Stimulated activated naive CD8-positive, alpha-beta T cell treated with anti-CD3 and anti-CD28 coated beads, Interleukin-15, amount 100 ng/mL, for 72 hours (primary cell): ENCODE measurements around the gene LCOR.
"Not testable (repeated sequence)": the region's sequence is repeated elsewhere in the genome, so short reads cannot be mapped to it uniquely, and the experiment has no call there.

Experiments used
- ATAC-seq: fragments of 150-1000 bp; cut with Tn5 transposase; 2 replicates; pipeline ENCODE4 v1.10.0; 2021; ENCODE audit warnings: mild to moderate bottlenecking, moderate library complexity
- DNase-seq, 2 donors: peaks; one replicate each; pipeline ENCODE4 v3.0.0; 2021 to 2022
- H3K27ac Mint-ChIP-seq, 2 donors: one replicate each; pipeline ENCODE4 v1.8.0; 2022; ENCODE audit warnings: mild to moderate bottlenecking in 2 of 2, mixed read lengths in 2 of 2, moderate library complexity in 2 of 2
- H3K27me3 Mint-ChIP-seq: one replicate; pipeline ENCODE4 v1.8.0; 2022; ENCODE audit warnings: mixed read lengths
- H3K4me1 Mint-ChIP-seq: one replicate; pipeline ENCODE4 v1.8.0; 2022; ENCODE audit warnings: mild to moderate bottlenecking, mixed read lengths
- H3K4me3 Mint-ChIP-seq, 2 donors: one replicate each; pipeline ENCODE4 v1.8.0; 2022; ENCODE audit warnings: mild to moderate bottlenecking in 2 of 2, mixed read lengths in 2 of 2, moderate library complexity in 1 of 2
- H3K9me3 Mint-ChIP-seq, 2 donors: one replicate each; pipeline ENCODE4 v1.8.0; 2022; ENCODE audit warnings: mixed read lengths in 2 of 2

The LCOR gene

GRCh38 chr10:96831200-96831866, 765 bp upstream of the LCOR start:
- Mint-ChIP-seq H3K4me3 (peak overlapping the region; percentile 84 to 92), H3K9me3 (no peaks in the 10 kb centered on the region), H3K4me1 (peaks cover 49% of the 10 kb centered on the region), H3K27me3 (no peaks in the 10 kb centered on the region), H3K27ac (peak overlapping the region; percentile 95 to 97)
- DNase-seq = no peak
- ATAC-seq = no peak

GRCh38 chr10:96832721-96833219, 672 bp downstream of the LCOR start:
- H3K9me3 Mint-ChIP-seq = no peaks in the 10 kb centered on the region
- peak; percentile 82 for ATAC-seq
- H3K4me3 Mint-ChIP-seq = peak overlapping the region; percentile 88 to 93
- H3K27me3 Mint-ChIP-seq = no peaks in the 10 kb centered on the region
- peak; percentile 88 to 92 for DNase-seq
- peaks cover 57% of the 10 kb centered on the region for H3K4me1 Mint-ChIP-seq
- H3K27ac Mint-ChIP-seq = peak overlapping the region; percentile 91 to 99

GRCh38 chr10:96833220-96834001, 1.3 kb downstream of the LCOR start:
- ATAC-seq (no peak), DNase-seq (peak; percentile 23 to 26)
- Mint-ChIP-seq H3K9me3 (no peaks in the 10 kb centered on the region), H3K27me3 (no peaks in the 10 kb centered on the region), H3K27ac (peak overlapping the region; percentile 97), H3K4me3 (peak overlapping the region; percentile 91 to 98), H3K4me1 (peaks cover 64% of the 10 kb centered on the region)

- DNase-seq (no peak), ATAC-seq (no peak)
- H3K4me1 Mint-ChIP-seq = peaks cover 71% of the 10 kb centered on the region
- no peaks in the 10 kb centered on the region for H3K9me3 Mint-ChIP-seq
- H3K4me3 Mint-ChIP-seq = peak overlapping the region; percentile 91 to 98
- no peaks in the 10 kb centered on the region for H3K27me3 Mint-ChIP-seq
- peak overlapping the region; percentile 97 for H3K27ac Mint-ChIP-seq
Observed at GRCh38 chr10:96834120-96834519, 2.0 kb downstream of the LCOR start.

GRCh38 chr10:96835899-96836298, 3.8 kb downstream of the LCOR start:
- DNase-seq = no peak
- ATAC-seq = no peak
- H3K4me3 Mint-ChIP-seq = peak overlapping the region; percentile 59 to 66
- H3K27me3 Mint-ChIP-seq = no peaks in the 10 kb centered on the region
- H3K4me1 Mint-ChIP-seq = peaks cover 78% of the 10 kb centered on the region
- no peaks in the 10 kb centered on the region for H3K9me3 Mint-ChIP-seq
- peak overlapping the region; percentile 78 to 89 for H3K27ac Mint-ChIP-seq

GRCh38 chr10:96838529-96838928, 6.4 kb downstream of the LCOR start:
- DNase-seq = no peak
- Mint-ChIP-seq H3K4me1 (peaks cover 89% of the 10 kb centered on the region), H3K4me3 (peak overlapping the region in 1 of 2 donors; percentile 8), H3K9me3 (no peaks in the 10 kb centered on the region), H3K27ac (no peak overlapping the region), H3K27me3 (no peaks in the 10 kb centered on the region)
- no peak for ATAC-seq

- Mint-ChIP-seq H3K27ac (peak overlapping the region; percentile 91 to 95), H3K9me3 (no peaks in the 10 kb centered on the region), H3K4me3 (peak overlapping the region; percentile 44 to 48), H3K4me1 (peaks cover 84% of the 10 kb centered on the region), H3K27me3 (no peaks in the 10 kb centered on the region)
- ATAC-seq (peak; percentile 81), DNase-seq (peak; percentile 12 to 33)
Observed at GRCh38 chr10:96840841-96841518, 8.9 kb downstream of the LCOR start.

- peaks cover 80% of the 10 kb centered on the region for H3K4me1 Mint-ChIP-seq
- ATAC-seq (no peak), DNase-seq (no peak)
- H3K9me3 Mint-ChIP-seq = no peaks in the 10 kb centered on the region
- H3K4me3 Mint-ChIP-seq = no peak overlapping the region
- no peak overlapping the region for H3K27ac Mint-ChIP-seq
- no peaks in the 10 kb centered on the region for H3K27me3 Mint-ChIP-seq
Observed at GRCh38 chr10:96842896-96843723, 11.0 kb downstream of the LCOR start.

GRCh38 chr10:96843823-96844222, 11.7 kb downstream of the LCOR start:
- Mint-ChIP-seq H3K27ac (no peak overlapping the region), H3K4me1 (peaks cover 72% of the 10 kb centered on the region), H3K4me3 (no peak overlapping the region), H3K9me3 (no peaks in the 10 kb centered on the region), H3K27me3 (no peaks in the 10 kb centered on the region)
- DNase-seq = no peak
- ATAC-seq = no peak

GRCh38 chr10:96846395-96846794, 14.3 kb downstream of the LCOR start:
- Mint-ChIP-seq H3K9me3 (no peaks in the 10 kb centered on the region), H3K4me3 (no peak overlapping the region), H3K27me3 (no peaks in the 10 kb centered on the region), H3K27ac (no peak overlapping the region), H3K4me1 (peaks cover 59% of the 10 kb centered on the region)
- no peak for DNase-seq
- ATAC-seq = no peak

- H3K4me3 Mint-ChIP-seq = no peak overlapping the region
- ATAC-seq (no peak), DNase-seq (no peak)
- H3K4me1 Mint-ChIP-seq = peaks cover 54% of the 10 kb centered on the region
- no peaks in the 10 kb centered on the region for H3K27me3 Mint-ChIP-seq
- H3K9me3 Mint-ChIP-seq = no peaks in the 10 kb centered on the region
- H3K27ac Mint-ChIP-seq = no peak overlapping the region
Observed at GRCh38 chr10:96846926-96847325, 14.8 kb downstream of the LCOR start.

- not testable (repeated sequence) for ATAC-seq, H3K27me3 Mint-ChIP-seq, DNase-seq, H3K4me3 Mint-ChIP-seq, H3K9me3 Mint-ChIP-seq, H3K27ac Mint-ChIP-seq
- H3K4me1 Mint-ChIP-seq = peaks cover 50% of the 10 kb centered on the region
Observed at GRCh38 chr10:96847356-96847755, 15.3 kb downstream of the LCOR start.

GRCh38 chr10:96850113-96850512, 18.0 kb downstream of the LCOR start:
- Mint-ChIP-seq H3K9me3 (no peaks in the 10 kb centered on the region), H3K27me3 (no peaks in the 10 kb centered on the region), H3K27ac (no peak overlapping the region), H3K4me1 (peaks cover 39% of the 10 kb centered on the region), H3K4me3 (no peak overlapping the region)
- DNase-seq = no peak
- ATAC-seq = no peak

- Mint-ChIP-seq H3K27ac (no peak overlapping the region), H3K4me3 (no peak overlapping the region), H3K9me3 (no peaks in the 10 kb centered on the region), H3K4me1 (peaks cover 39% of the 10 kb centered on the region), H3K27me3 (no peaks in the 10 kb centered on the region)
- DNase-seq = no peak
- no peak for ATAC-seq
Observed at GRCh38 chr10:96850825-96851224, 18.7 kb downstream of the LCOR start.

GRCh38 chr10:96851281-96851680, 19.2 kb downstream of the LCOR start:
- Mint-ChIP-seq H3K27ac (no peak overlapping the region), H3K9me3 (no peaks in the 10 kb centered on the region), H3K4me1 (peaks cover 38% of the 10 kb centered on the region), H3K4me3 (no peak overlapping the region), H3K27me3 (no peaks in the 10 kb centered on the region)
- ATAC-seq = no peak
- no peak for DNase-seq
